Gastroesophageal sphincter (tissue), 3 donors: ENCODE measurements around the gene RPTOR.

Source experiments
- POLR2A ChIP-seq, 2 donors: fragments of 450-650 bp; IDR thresholded peaks; one replicate each; pipeline ENCODE4 v1.6.1; 2017; ENCODE audit warnings: antibody characterized with exemption in 2 of 2, mild to moderate bottlenecking in 2 of 2, moderate library complexity in 1 of 2
- POLR2AphosphoS5 ChIP-seq: sonication (generic); formaldehyde crosslinking; IDR thresholded peaks from one replicate; pipeline ENCODE4 v1.6.1; 2017; ENCODE audit warnings: antibody characterized with exemption
- TF ChIP-seq, protein P1 (sequence below), 4 experiments: fragments of 200-600 bp in 2 of 4; fragments of 450-650 bp in 2 of 4; sonication (generic) in 1 of 4; IDR thresholded peaks; one replicate each; pipeline ENCODE4 v1.5.1; 2017 to 2019; ENCODE audit warnings: antibody characterized with exemption in 4 of 4, mild to moderate bottlenecking in 2 of 4, moderate library complexity in 2 of 4

DNA sequence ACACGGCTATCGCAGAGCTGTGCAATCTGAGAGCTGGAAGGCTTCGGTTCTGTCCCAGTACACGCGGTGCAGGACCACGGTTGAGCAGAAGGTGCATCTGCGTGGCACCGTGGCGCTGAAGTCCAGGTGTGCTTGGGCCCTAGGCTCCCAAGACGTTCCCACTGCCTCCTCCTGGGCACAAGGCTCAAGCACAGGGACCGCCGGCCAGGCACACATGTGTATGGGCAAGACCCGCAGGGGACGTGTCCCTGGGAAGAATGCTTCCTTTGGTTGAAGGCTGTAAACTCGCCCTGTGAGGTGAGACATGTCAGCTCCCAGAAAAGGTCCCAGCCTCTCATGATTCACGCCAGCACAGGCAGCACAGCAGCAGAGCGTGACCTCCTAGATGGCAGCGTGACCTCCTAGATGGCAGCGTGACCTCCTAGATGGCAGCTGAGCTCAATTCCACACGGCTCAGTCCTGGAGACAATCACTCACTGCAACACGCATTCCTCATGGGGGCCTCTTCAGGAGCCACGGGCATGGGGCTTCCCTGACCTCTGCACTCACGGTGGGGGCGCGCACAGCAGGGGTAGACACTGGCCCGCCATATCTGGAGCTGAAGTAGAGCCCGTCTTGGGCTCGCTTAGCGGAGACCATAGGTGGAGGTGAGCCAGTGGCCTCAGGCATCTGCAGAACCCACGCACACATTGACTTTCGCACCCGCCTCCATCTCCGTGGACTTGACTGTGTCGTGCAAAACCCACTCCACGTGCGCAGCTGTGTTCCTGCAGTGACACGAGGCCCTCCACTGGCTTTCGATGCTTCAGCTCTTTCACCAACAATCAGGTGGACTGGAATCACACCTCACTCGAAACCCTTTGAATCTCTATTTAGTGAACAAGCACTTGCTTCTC lies 362.0 kb downstream of the RPTOR start:
- TF ChIP-seq POLR2A (IDR thresholded peaks at IDR 0.05) (no peak), POLR2AphosphoS5 (no peak)
- TF ChIP-seq, protein P1, sequence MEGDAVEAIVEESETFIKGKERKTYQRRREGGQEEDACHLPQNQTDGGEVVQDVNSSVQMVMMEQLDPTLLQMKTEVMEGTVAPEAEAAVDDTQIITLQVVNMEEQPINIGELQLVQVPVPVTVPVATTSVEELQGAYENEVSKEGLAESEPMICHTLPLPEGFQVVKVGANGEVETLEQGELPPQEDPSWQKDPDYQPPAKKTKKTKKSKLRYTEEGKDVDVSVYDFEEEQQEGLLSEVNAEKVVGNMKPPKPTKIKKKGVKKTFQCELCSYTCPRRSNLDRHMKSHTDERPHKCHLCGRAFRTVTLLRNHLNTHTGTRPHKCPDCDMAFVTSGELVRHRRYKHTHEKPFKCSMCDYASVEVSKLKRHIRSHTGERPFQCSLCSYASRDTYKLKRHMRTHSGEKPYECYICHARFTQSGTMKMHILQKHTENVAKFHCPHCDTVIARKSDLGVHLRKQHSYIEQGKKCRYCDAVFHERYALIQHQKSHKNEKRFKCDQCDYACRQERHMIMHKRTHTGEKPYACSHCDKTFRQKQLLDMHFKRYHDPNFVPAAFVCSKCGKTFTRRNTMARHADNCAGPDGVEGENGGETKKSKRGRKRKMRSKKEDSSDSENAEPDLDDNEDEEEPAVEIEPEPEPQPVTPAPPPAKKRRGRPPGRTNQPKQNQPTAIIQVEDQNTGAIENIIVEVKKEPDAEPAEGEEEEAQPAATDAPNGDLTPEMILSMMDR (IDR thresholded peaks at IDR 0.05) = no peak
